A172 (cell line): Measurements from ENCODE around the gene IGFALS. TPM values are rescaled to one million over a fixed set of nuclear protein-coding genes. Genes with fewer than 3 reads are reported as not detected.

Experiments used
- DNase-seq: peaks from one replicate; pipeline ENCODE4 v3.0.0-alpha.2; 2015; ENCODE audit warnings: low spot score
- total RNA-seq: library from RNA; depleted of rRNA; stranded (reverse); fragments of >200 nt; shearing (Covaris generic); gene quantifications from 2 replicates; pipeline ENCODE4 v1.2.3, GENCODE V29; 2014

IGFALS gene
- total RNA-seq, 1 experiment from 2014 or later = not detected

- no peak for DNase-seq
Measured at GRCh38 chr16:1766231-1766630, 27.3 kb downstream of the IGFALS start.

GRCh38 chr16:1765826-1766225 lies 27.7 kb downstream of the IGFALS start:
- DNase-seq = no peak

- no peak for DNase-seq
Measured at GRCh38 chr16:1764971-1765370, 28.5 kb downstream of the IGFALS start.

GRCh38 chr16:1763521-1764511 lies 29.7 kb downstream of the IGFALS start:
- DNase-seq = no peak

DNA sequence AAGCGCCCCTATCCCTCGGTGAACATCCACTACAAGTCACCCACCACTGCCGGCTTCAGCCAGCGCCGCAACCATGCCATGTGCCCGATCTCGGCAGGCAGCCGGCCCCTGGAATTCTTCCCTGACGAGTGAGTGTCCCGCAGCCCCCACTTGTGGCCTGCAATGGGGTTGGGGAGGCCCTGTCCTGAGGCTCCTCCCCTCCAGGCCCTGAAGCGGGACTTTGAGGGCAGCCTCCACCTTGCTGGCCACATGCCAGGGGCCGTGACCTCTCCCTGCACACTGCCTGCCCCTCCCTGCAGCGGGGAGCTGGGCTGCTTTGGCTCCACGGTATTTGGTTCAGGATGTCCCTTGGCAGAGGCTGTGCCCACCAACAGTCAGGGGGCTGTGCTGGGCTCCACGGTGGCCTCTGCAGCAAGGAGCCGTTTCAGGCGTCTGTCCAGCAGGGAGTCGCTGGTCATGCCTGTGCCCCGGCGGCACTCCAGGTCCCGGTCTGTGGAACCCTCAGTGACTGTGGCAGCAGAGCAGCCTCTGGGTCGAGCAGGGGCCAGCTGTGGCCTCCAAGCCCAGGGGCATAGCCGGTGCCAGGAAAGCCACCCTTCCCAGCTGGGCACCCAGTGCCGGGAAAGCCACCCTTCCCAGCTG lies 30.5 kb downstream of the IGFALS start:
- DNase-seq = no peak

- DNase-seq = no peak
Measured at GRCh38 chr16:1762196-1762878, 31.2 kb downstream of the IGFALS start.

DNA sequence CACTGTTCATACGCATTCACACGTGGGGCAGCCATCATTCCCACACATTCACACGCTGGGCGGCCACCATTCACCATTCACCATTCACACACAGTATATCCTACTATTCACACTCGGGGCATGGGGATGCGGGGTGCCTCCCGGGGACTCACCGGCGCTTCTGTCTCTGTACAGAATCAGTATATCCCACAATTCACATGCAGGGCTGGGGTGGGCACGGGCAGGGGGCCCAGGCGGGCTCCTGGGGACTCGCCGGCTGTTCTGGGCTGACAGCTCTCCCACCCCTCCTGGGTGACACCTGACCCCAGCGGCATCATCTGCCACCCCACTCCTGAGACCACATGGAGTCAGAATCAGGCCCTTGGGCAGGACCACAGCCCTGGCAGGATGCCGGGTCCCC lies 31.8 kb downstream of the IGFALS start:
- DNase-seq = no peak

- no peak for DNase-seq
Measured at GRCh38 chr16:1760911-1761310, 32.6 kb downstream of the IGFALS start.

- DNase-seq = no peak
Measured at GRCh38 chr16:1759511-1759910, 34.0 kb downstream of the IGFALS start.

- DNase-seq = no peak
Measured at GRCh38 chr16:1758923-1759322, 34.6 kb downstream of the IGFALS start.

DNA sequence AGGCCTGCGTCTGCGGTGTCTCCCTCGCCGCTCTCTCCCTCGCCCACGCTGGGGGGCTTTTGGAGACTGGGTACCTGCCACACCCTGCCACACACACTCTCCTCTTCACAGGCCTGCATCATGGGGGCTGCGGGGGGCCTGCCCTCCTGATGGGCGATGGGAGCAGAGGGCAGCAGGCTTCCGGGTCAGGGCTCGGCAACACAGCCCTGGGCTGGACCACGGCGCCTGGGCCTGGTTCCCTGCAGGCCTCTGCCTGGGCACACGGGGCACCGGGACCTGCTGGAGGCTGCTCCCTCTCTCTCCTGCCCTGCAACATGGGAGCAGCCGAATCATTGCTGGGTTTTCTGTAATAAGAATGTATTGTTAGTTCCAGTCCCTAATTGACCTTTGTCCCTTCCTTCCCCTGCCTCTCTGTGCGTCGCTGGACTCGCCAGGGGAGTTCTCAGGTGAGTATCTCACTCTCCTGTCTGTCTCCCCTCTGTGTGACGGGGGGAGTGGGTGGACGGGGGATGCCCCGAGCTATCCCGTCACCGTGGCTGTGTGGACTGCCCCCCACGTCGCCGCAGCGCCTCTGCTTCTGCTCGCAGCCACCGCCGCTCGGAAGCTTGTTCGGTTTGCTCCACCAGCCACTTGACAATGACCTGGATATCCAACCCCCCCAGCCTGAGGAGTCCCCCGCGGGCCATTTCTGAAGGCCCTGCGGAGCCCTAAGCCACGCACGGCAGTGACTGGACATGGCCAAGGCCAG lies 35.6 kb downstream of the IGFALS start:
- DNase-seq = no peak

- no peak for DNase-seq
Measured at GRCh38 chr16:1754204-1754603, 39.3 kb downstream of the IGFALS start.

DNA sequence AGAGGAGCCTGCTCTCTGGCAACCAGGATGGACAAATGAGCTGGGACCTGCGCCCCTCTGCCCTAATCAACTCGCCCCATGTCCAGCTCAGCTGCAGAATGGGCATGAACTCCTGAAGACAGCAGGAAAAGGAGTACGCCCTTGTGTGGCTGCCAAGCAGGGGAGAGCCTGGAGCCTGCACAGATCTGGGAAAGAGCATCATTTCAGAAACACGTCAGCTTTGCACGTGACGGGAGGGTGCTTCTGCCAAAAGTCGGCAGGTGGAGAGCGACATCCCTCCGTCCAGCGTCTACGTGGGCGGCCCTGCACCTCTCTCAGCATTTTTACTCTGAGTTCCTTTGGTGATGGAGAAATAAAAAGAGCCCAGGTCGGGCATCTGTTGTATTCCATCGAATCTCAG lies 40.7 kb downstream of the IGFALS start:
- DNase-seq = no peak

- DNase-seq = no peak
Measured at GRCh38 chr16:1751946-1752345, 41.6 kb downstream of the IGFALS start.

DNA sequence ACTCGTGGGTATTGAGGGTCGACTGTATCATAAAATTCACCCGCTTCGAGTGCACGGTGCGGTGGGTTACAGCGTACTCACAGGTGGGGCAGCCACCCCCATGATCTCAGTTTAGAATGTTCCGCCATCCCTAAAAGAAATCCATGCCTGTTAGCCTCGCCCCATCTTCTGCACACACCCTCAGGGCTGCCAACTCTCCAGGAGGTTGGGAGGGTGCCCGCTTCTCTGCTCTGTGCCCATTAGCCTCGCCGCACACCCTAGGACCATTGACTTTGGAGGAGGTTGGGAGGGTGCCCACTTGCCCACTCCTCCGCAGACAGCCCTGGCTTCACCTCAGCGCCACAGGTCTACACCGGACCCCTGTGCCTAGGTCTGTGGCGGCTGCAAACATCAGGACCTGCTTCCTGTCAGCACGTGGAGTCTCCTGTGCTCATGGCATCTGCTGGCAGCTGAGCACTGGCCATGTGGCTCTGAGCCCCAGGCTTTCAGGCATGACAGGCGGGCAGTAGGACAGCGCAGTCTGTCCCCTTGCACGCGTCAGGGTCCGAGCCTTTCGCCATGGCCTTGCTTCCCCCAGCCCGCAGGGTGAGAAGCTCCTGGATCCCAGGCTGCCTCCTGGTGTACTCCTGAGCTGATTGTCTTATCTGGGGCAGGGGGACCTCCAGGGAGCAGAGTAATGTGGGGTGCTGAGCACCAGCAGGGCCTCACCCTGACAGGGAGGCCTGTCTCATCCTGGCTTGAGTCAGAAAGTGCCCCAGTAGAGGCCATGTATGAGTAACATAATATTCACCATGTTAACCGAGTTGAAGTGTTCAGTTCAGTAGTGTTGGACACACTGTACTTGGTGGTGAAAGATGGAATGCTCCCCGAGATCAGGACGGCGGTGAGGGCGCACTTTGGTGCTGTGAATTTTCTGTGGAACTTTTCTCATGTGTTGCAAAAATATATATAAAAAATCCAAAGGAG lies 44.1 kb downstream of the IGFALS start:
- no peak for DNase-seq

GRCh38 chr16:1747934-1748333 lies 45.6 kb downstream of the IGFALS start:
- DNase-seq = no peak

- DNase-seq = peak; percentile 55
Measured at GRCh38 chr16:1746693-1747195, 46.8 kb downstream of the IGFALS start.

DNA sequence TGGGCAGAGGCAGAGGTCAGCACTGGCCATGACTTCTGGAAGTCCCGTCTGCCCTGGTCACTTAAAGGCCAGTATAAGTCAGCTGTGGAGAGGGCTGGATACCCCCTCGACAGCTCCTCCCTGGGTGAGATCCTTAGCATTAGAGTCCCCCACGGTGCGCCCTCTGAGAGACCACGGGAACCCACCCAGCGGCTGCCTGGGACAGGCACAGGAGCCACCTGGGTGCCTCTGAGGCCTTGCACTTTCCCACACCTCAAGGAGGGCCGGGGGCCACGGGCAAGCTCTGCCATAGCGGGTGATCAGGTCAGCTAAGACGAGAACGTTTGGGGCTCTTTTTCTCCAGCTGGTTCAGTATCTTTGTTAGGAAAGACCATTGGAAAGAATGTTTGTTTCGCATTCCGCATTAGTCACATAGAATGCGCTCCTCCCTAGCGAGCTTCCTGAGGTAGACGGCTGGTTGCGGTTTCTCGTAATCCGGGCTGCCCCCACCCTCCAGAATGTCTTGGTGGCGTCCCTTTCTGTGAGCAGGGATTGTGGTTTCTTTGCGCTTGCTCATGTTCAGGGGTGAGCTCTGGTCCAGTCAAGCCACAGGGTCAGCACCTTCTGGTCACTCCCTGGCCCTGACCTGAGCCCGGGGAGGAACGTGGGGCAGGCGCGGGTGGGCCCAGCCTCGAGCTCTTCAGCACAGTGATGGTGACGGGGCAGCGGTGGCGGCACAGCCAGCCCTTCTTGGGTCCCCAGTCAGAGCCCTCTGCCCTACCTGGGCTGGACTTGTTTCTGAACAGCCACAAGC lies 47.4 kb downstream of the IGFALS start:
- peak; percentile 99 for DNase-seq

DNA sequence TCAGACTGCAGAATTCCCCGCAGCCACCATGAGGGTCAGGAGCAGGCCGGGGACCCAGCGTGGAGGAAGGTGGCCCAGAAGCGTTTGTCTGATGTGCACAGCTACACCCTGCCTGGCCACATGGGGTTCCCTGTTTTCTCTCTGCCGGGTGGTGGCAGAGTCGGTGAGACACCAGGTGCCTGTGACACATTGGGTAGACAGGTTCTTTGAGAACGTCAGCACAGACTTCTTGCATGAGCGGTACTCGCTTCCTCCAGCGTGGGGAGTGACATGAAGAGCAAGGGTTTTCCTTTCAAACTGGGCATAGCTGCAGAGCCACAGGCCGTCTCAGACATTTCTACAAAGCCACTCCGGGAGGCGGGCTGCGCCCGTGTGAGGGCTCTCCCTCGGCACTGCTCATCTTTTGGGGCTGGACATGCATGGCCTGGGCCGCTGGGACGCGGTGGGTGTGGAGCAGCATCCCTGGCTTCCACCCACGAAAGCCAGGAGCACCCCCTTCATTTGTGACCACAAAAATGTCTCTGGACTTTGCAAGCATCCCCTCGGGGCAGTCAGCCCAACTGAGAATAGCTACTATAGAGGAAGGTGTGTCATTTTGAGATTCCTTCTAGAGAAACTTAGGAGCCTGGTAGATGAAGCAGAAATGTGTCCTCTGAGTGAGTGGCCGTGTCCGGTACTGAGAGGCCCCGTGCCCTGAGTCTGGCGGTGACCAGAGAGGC lies 48.2 kb downstream of the IGFALS start:
- DNase-seq = peak; percentile 86
